GM12874 (cell line): ENCODE measurements around the gene PLCB2.

ENCODE experiments used
- CTCF ChIP-seq: IDR thresholded peaks from 2 replicates; pipeline ENCODE4 v1.5.1; 2011; ENCODE audit warnings: low read depth, mild to moderate bottlenecking, control low read depth, low read length, moderate library complexity; ENCODE audit not compliant: insufficient read depth

PLCB2 gene

GRCh38 chr15:40251486-40252140, 56.1 kb downstream of the PLCB2 start:
- no peak for TF ChIP-seq CTCF

DNA sequence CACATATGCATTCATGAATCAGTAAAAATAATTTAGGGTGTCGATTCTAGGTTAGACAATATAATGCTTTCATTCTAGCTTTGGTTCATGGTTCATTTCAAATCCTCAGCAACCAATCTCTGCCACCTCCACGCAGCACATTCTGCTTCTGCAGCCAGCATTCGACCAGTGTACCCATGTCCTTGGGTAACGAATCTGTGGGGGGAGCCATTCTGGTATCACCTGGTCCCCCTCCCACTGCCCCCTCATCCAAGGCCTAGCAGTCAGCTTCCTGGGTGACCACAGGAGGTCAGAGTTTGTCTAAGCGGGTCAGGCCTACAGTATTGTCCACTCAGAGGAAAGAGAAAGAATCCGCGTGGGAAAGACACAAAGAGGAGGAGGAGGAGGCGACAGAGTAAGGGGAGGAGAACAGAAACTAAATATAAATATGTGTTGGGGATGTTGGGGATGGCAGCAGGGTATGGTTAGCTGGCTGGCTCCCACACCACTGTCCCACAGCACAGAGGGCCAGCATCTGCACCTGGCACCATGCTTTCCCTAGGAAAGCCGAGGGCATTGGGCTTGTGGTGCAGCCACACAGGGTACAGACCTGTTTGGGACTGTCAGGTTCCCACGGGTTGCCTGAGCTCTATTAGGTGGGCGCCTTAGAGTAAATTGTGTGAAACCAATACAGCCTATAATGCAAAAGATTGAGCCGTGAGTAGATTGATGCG, 56.8 kb downstream of the PLCB2 start:
- TF ChIP-seq CTCF: no peak

DNA sequence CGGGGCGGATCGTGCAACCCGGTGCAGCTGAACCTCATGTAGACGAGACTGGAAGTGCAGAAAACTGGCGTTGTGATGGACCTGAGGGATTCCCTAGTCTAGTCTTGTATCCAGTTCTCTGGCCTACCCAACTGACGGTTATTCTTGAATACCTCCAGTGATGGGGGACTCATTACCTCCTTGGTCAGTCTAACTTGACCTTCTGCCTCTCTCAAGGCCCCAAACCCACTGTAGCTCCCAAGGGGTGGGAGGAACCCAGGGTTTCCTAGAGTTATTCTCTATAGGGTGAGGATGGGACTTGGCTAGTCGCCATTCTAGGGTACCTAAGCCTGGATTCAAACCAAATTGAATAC, 57.5 kb downstream of the PLCB2 start:
- no peak for TF ChIP-seq CTCF

GRCh38 chr15:40249477-40250303, 58.0 kb downstream of the PLCB2 start:
- no peak for TF ChIP-seq CTCF

GRCh38 chr15:40248006-40248783, 59.5 kb downstream of the PLCB2 start:
- no peak for TF ChIP-seq CTCF

DNA sequence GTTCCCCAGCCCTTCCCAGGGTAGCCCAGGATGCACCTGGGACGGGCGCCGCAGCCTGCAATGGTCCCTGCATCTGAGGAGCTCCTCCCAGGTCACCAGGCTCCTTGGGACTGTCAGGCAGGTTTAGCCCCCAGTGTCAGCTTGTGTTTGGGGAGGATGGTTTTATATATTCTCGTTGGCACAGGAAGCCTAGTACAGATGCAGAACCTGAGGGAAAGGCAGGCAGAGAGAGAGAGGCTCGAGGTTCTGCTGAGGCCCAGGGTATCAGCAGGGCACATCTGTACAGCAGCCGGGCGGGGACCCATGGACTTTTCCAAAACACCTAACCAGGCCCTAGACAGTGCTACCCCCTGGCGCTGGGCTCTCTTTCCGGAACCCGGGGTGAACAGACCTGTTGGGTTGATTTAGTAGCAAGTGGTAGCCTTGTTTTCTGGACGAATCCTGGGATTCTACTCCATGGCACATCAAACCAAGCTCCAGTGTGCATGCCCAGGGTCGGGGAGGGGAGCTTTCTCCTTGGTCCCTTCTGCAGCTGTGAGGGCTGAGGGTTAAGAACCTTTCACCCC, 60.2 kb downstream of the PLCB2 start:
- no peak for TF ChIP-seq CTCF
